HG02938 (cell line): ENCODE results near the gene ZBTB7C.

Experiments
- ATAC-seq: cut with Tn5 transposase; IDR thresholded peaks from one replicate; pipeline ENCODE4 v1.9.1; 2021; ENCODE audit warnings: mild to moderate bottlenecking, moderate library complexity; ENCODE audit not compliant: unreplicated experiment

ZBTB7C gene

DNA sequence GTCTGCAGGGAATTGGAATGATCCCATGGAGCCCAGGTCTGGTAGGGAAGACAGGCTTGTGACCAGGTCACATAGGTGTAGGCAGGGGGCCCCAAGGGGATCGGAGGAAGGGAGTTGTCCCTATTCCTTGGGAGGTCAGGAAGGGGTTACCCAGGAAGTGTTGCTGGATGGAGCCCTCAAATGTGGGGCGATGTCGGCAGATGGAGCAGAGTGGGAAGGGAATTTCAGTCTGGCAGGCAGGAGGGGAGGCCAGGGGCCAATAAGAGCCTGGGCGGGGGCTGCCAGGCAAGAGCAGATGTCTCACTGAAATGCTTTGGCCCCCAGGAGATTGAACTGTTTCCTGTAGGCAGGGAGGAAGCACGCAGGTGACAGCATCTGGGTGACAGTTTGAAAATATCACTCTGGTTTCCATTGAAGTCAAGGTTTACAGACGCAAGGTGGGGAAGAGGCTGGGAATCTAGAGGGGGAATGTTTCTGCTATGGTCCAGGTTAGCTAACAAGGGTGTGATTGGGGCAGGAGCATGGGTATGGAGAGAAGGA is 397.2 kb downstream of the ZBTB7C start:
- no peak for ATAC-seq

DNA sequence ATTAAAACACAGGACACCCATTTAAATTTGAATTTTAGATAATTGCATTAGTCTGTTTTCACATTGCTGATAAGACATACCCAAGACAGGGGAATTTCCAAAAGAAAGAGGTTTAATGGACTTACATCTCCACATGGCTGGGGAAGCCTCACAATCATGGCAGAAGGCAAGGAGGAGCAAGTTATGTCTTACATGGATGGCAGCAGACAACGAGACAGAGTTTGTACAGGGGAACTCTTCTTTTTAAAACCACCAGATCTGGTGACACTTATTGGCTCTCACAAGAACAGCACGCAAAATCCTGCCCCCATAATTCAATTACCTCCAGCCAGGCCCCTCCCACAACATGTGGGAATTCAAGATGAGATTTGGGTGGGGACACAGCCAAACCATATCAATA is 398.9 kb downstream of the ZBTB7C start:
- ATAC-seq: no peak

DNA sequence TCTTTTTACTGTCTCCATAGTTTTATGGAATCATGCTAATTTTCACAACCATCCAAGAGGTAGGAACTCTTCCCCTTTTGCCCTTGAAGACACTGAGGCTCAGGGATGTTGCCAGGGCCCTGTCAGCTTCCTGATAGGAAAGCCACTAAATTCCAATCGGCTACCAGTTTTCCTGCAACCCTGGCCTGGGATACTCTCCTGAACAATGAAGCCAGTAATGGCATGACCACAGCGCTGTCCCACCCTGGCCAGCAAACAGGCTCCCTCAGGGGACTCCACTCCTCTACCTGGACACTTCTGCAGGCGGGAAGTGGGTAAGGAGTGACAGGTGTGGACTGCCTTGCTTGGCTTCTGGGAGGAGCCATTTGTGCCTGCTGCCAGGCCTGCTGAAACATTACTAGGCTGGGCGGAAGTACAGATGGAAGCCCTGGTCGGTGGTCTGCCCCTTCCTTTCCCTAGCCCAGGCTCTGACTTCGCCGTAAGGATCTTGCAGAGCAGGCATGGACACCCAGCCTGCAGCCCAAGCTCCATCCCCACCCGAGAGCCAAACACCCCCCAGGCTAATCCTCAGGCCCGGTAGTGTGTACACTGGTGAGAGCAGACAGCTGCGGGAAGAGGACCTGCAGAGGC is 400.0 kb downstream of the ZBTB7C start:
- no peak for ATAC-seq

DNA sequence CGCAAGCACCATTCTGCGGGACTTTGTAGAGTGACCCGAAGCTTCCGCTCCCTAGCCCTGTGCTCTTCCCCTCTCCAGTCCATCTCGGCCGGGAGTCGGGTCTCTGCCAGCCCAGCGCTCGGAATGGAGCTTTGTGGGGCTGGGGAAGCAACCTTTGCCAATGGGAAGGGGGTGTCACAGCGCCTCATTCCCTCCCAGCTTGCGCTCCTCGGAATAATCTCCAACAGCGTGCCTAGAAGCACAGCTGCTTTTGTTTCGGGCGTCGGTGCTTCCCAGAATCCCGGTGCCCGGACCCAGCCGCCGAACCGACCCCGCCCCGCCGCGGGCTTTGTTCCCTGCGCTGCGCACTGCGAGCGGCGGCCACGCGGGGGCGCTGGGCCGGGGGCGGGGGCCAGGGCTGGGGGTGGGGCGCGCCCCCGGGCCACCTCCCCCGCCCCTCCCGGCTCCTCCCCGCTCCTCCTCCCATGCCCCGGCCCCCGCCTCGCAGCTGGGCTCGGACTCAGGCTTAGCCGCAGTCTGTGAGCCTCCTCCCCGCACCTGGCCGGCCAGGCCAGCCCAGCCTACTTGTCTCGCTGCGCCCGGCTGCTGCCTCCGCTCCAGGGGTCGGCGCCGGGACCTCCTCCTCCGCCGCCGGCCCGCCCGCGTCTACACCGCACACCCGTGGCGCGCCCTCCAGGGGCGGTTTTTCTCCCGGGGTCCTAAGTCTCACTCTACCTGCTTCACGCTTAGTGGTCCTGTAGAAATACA is 401.1 kb downstream of the ZBTB7C start:
- ATAC-seq: no peak

GRCh38 chr18:48007381-48007780 is 401.8 kb downstream of the ZBTB7C start:
- ATAC-seq: no peak

DNA sequence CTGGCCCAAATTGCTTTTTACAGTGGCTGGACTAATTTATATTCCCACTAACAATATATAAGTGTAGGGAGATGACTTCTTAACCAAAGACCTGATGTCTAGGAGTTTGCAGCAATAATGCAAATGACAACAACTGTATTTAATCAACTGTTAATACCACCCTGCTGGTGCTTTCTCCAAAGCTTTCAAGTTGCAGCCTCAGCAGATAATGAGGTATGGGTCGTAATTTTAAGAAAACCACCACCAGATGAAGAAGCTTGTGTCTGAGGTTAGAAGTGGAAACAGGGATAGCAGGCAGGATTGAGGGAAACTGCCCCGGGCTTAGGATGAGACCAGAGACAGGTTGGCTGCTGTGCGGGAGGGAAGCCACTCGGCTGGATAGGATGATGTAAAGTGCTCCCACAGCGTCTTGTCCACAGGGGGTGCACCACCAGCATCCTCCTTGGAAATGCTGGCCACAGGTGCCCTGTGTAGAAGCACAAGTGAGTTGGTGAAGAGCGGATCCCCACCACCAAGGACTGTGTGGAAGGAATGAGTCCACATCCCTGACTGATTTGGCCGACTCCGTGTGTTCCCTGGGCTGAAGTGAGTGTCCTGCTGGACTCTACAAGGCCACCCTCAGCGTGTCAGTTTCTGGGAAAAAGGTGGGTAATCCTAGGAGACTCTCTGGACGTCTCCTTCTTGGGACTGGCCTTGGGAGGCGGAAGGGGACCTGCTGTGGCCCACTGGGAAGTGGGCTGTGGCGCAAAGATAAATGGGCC is 402.6 kb downstream of the ZBTB7C start:
- no peak for ATAC-seq

- ATAC-seq: no peak
Observed at GRCh38 chr18:48004577-48004976, 404.6 kb downstream of the ZBTB7C start.

DNA sequence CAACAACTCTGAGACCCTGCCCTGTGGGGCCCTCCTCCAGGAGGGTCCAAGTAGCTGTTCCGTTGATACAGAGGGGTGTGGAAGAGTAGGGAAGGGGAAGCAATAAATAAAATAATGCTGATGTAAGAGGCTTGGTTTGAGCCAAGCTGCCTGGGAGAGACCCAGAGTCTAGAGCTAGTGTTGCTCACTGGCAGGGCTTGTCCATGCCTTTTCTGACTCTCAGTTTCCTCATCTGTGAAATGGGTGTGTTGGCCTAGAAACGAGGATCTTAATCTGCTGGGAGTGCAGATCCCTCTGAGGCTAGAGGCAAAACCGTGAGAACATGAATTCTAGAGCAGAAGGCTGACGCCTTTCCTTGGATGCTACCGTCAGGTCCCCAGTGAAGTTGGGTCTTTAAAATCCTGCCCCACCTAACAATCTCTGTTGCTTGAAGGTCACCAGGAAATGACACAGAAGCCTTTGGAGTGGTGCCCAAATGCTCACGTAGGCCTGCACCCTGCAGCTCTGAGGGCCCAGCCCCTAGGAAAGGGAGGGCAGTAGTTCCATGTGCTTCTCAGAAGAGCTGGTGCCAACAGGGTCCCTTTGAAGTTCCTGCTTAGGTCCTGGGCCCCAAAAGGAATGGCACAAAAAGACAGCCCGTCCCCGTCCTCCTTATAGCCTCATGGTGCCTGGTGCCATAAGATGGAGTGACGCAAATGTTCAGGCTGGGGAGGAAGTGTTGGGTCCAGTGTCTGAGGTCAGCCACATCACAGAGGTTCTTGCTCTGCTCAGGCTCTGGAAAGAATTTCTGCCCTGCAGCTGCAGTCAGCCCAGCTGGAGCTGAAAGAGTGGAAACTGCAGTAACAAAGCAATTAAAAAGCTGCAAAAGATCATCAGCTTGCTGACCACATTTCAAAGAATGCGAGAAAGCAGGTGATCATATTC is 405.5 kb downstream of the ZBTB7C start:
- no peak for ATAC-seq

DNA sequence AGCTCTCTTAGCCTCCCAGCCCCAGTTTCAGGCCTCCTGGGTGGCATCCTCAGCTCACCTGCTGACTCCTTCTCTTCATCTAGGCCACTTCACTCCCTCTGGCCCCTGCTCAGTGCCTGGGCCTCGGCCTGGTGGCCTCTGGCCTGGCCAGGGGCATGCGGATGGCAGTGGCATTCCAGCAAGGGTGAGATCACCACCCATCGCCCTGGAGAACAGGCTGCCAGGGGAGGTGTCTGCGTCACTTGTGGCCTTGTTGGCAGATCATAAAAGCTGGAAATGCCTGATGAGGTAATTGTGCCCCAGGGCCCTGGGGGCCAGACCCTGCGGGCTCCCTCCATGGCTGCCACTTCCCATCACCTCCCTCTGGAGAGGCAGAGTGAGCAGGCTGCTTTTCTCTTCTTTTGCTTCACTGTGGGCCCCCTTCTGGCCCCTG is 406.2 kb downstream of the ZBTB7C start:
- ATAC-seq: no peak

- no peak for ATAC-seq
Observed at GRCh38 chr18:48000701-48001100, 408.5 kb downstream of the ZBTB7C start.

DNA sequence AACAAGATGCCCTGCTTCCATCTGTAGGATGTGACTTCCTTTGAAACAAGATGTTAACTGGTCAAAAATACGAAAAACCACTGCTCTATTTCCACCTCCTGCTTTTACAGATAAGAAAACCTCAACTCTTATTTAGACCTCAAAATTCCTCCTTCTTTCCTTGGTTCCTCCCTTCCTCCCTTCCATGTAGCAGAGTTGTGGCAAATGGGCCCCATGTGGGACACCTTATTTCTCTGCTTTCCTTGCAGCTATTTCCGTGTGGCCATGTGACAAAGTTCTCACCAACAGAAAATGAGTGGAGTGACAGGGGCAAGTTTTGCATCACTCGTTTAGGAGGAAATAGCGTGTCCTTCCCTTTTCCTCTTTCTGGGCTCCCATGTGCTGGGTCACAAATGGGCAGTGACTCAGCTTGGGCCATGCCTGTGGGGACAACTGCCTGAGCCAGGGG is 409.4 kb downstream of the ZBTB7C start:
- no peak for ATAC-seq

GRCh38 chr18:47997338-47997780 is 411.8 kb downstream of the ZBTB7C start:
- ATAC-seq: no peak

DNA sequence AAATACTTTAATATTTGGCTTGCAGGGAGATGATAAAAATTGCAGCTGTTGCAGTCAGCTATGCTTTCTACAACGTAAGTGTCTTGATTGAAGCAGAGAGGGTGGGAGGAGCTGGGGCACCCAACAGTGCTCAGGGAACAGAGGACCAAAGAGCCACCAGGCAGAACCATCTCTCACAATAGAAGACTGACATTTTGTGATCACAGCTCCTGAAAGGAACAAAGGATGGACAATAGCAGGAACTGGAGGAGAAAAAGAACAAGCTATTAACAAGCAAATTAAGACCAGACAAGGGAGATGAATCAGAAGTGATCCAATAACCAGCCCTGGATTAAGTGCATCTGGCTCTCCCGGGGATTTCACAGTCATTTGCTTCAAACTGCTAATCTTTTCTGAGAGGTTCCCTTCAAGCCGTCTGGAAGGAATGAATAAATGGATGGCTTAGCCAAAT is 413.1 kb downstream of the ZBTB7C start:
- no peak for ATAC-seq

DNA sequence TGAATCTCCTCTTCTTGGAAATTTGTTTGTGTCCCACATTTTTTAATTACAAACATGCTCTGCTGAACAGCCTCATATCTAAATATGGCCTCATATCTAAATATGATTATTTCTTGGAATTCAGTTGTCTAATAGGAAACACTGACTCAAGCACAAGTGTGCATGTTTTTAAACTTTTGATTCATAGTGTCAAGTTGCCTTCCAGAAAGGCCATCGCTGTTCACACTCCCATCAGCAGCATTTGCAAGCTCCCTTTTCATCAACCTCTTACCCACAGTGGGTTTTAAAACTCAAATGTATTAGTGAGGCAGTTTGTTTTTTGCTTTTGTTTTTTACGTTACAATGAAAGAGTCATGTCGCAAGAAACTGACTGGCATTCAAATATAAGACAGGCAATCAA is 413.5 kb downstream of the ZBTB7C start:
- ATAC-seq: no peak

DNA sequence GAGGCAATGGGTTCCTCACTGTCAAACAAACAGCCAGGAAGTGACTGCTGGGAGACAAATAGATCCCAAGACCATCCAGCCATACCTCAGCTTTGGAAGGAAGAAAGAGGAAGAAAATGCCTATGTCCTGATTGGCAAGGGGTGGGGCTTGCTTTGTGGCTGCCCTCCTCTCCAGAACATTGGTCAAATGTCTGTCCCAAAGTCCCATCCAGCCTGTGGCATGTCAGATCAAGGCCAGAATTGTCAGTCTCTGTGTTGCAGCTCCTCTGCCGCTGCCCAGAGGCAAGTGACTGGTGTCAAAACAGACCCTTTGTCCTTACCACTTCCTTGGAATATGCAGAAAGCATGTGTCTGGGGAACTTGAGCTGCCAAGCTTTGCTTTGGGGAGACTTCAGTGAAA is 415.8 kb downstream of the ZBTB7C start:
- ATAC-seq: no peak

DNA sequence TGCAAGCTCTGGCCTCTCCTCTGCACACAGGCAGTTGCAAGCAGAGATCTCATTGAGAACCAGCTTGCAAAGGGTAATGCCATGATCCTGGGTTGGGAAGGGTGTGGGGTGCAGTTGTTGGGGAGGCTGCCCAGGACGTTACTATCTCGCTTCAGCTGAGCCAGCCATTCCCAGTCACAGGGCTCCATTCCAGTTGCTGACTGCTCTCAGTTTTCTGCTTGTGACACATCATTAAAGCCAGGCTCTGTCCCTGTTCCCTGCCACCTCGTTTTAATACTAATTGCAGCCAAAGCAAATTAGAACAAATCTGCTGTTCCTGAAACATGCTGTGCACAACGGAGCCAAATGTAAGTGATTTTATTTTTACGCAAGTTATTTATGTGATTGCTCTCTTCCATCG is 416.2 kb downstream of the ZBTB7C start:
- ATAC-seq: no peak

DNA sequence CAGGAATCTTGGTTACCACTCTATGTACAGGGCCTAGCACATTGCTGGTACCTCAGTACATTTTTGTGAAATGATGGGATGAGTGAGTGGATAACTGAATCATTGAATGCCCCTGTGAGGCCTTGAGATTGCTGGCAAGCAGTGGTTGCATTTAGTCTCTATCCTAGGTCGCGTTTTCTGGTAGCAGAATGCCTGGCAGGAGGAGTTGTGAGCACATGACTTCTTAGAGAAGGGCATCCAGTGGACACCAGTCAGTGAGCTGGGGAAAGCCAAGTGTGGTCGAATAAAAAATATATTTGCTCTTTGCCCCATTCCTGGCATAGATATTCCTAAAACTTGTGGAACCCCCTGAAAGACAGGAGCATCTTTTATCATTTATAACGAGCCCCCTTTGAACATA is 416.9 kb downstream of the ZBTB7C start:
- no peak for ATAC-seq

- no peak for ATAC-seq
Observed at GRCh38 chr18:47990981-47991380, 418.2 kb downstream of the ZBTB7C start.

- ATAC-seq: no peak
Observed at GRCh38 chr18:47987388-47987699, 421.8 kb downstream of the ZBTB7C start.

DNA sequence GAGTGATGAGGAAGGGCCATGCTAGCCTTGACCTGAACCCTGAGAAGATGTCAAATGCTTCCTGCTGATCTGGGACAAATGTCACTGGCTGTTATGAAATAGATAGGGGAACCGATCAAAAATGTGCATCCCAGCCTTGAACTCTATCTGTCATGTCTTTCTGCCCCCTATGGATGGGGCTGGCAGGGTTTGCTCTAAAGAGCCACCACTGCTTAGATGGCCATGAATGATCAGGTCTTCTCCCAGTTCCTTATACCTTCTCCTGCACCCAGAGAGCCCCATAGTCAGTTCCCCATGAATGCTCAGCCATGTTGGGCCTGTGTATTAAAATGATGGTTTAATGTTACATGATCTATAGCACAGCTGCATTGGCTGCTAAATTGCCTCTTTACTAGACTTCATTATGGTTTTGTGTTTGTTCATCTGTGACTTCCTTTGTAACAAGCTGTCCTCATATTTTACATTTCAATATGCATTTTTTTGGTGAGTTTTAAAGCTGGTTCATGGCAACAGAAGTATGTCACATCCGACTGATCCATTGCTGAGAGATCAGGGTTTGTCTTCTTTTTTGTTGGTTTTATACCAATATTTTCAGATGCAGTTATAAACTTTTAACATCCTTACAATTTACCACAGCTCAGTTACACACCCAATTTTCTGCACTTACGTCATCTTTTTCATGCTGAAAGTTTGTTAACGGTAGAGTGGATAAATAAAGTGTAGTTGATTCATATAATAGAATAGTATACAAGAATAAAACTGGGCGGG is 422.4 kb downstream of the ZBTB7C start:
- ATAC-seq: no peak
